K562 (cell line): ENCODE data around the gene TKT. TPM values are rescaled to one million over a fixed set of nuclear protein-coding genes. Genes with fewer than 3 reads are reported as not detected.

ENCODE experiments used
- ATAC-seq: fragments of 200-7000 bp; cut with Tn5 transposase; 3 replicates; pipeline ENCODE4 v1.9.1; 2020; ENCODE audit warnings: moderate library complexity
- BruUV-seq: library from RNA; stranded (reverse); fragments of 400-500 nt; replicated peaks from 2 replicates; lab custom pipeline; 2021; lab: Mats Ljungman, UMichigan
- CTCF ChIA-PET: fragments of 300-600 bp; formaldehyde crosslinking; extraction: SDS; loops from one replicate; lab custom pipeline; 2021; ENCODE audit warnings: low intra/inter-chr PET ratio; lab: Yijun Ruan, JAX
- POLR2A ChIA-PET: fragments of 300-600, 350-650 bp; sonication (Branson Sonifier 250); formaldehyde crosslinking; extraction: SDS; loops from one replicate; lab custom pipeline; 2021; ENCODE audit warnings: antibody characterized with exemption, inconsistent platforms; lab: Yijun Ruan, JAX
- DNase-seq, 4 experiments: peaks; one replicate each; pipeline versions ENCODE4 v3.0.0 to v3.0.0-alpha.2; 2011 to 2018; ENCODE audit warnings: low spot score in 3 of 4, mixed read lengths in 3 of 4; ENCODE audit errors: extremely low read depth in 1 of 4
- FAIRE-seq: peaks from 2 replicates; lab custom pipeline; 2011; peaks lifted over from hg19 to GRCh38; lab: Jason Lieb, UNC
- H2AFZ ChIP-seq: 2 replicates; pipeline ENCODE4 v1.6.0; 2011; ENCODE audit warnings: low read depth, low read length, control low read depth, inconsistent platforms
- H3K27ac ChIP-seq: fragments of 200-600 bp; 3 replicates; pipeline ENCODE4 v1.8.0; 2011; ENCODE audit warnings: low read depth, mild to moderate bottlenecking, control low read depth, inconsistent platforms, low read length, moderate library complexity, mixed read lengths; ENCODE audit errors: extremely low read depth
- H3K27me3 ChIP-seq, 2 experiments: fragments of 300-600 bp in 1 of 2; 2 replicates in 1 of 2; 3 replicates in 1 of 2; pipeline versions ENCODE4 v1.6.0 to v1.8.0; 2011; ENCODE audit warnings: inconsistent platforms in 2 of 2, low read length in 2 of 2, mild to moderate bottlenecking in 1 of 2, mixed read lengths in 1 of 2, moderate library complexity in 1 of 2; ENCODE audit not compliant: control insufficient read depth in 2 of 2, insufficient read depth in 2 of 2
- H3K36me3 ChIP-seq: fragments of 300-600 bp; 3 replicates; pipeline ENCODE4 v1.8.0; 2011; ENCODE audit warnings: mild to moderate bottlenecking, low read length, inconsistent platforms; ENCODE audit not compliant: control insufficient read depth, insufficient read depth
- H3K4me1 ChIP-seq, 2 experiments: fragments of 200-600 bp in 1 of 2; replicated peaks in 1 of 2; 2 replicates in 1 of 2; 3 replicates in 1 of 2; pipeline versions ENCODE4 v1.5.1 to v1.8.0; 2011; ENCODE audit warnings: inconsistent platforms in 2 of 2, low read length in 2 of 2, mild to moderate bottlenecking in 1 of 2, mixed read lengths in 1 of 2, moderate library complexity in 1 of 2; ENCODE audit not compliant: control insufficient read depth in 2 of 2, insufficient read depth in 2 of 2
- H3K4me2 ChIP-seq: 2 replicates; pipeline ENCODE4 v1.6.1; 2011; ENCODE audit warnings: low read length, control low read depth, inconsistent platforms, mixed read lengths; ENCODE audit not compliant: insufficient read depth
- H3K4me3 ChIP-seq: fragments of 200-600 bp; sonication (generic), shearing (Covaris generic); 2 replicates; pipeline ENCODE4 v1.5.1; 2016; ENCODE audit warnings: control low read depth, inconsistent platforms
- H3K79me2 ChIP-seq: fragments of 200-600 bp; 3 replicates; pipeline ENCODE4 v1.8.0; 2011; ENCODE audit warnings: low read length, inconsistent platforms; ENCODE audit not compliant: control insufficient read depth, insufficient read depth
- H3K9ac ChIP-seq, 2 experiments: 2 replicates each; pipeline versions ENCODE4 v1.6.0 to v1.6.1; 2011; ENCODE audit warnings: low read depth in 2 of 2, low read length in 2 of 2, control low read depth in 1 of 2, inconsistent platforms in 1 of 2, mild to moderate bottlenecking in 1 of 2, mixed read lengths in 1 of 2; ENCODE audit not compliant: insufficient read depth in 1 of 2
- H3K9me1 ChIP-seq: one replicate; pipeline ENCODE4 v1.6.0; 2011; ENCODE audit warnings: inconsistent platforms, mild to moderate bottlenecking, low read length, moderate library complexity; ENCODE audit not compliant: control insufficient read depth, insufficient read depth
- H3K9me3 ChIP-seq: replicated peaks from 2 replicates; pipeline ENCODE4 v1.5.1; 2011; ENCODE audit warnings: low read depth, low read length, inconsistent platforms; ENCODE audit not compliant: control insufficient read depth, insufficient read depth
- H4K20me1 ChIP-seq: replicated peaks from 2 replicates; pipeline ENCODE4 v1.6.1; 2011; ENCODE audit warnings: low read length, inconsistent platforms, mixed read lengths; ENCODE audit not compliant: control insufficient read depth, insufficient read depth
- ARNT ChIP-seq, 2 experiments: fragments of 450-650 bp; IDR thresholded peaks; 2 replicates each; pipeline ENCODE4 v1.6.1; 2016; ENCODE audit warnings: mild to moderate bottlenecking in 1 of 2
- ATF4 ChIP-seq: fragments of 450-650 bp; formaldehyde crosslinking; IDR thresholded peaks from 2 replicates; pipeline ENCODE4 v1.4.0; 2022; ENCODE audit warnings: mild to moderate bottlenecking, moderate library complexity
- CC2D1A ChIP-seq: fragments of 450-650 bp; IDR thresholded peaks from 2 replicates; pipeline ENCODE4 v1.6.1; 2017; ENCODE audit warnings: mild to moderate bottlenecking
- EP400 ChIP-seq: fragments of 450-650 bp; IDR thresholded peaks from 2 replicates; pipeline ENCODE4 v1.6.1; 2017; ENCODE audit warnings: antibody characterized with exemption, mild to moderate bottlenecking, moderate library complexity
- GTF2B ChIP-seq: IDR thresholded peaks from 2 replicates; pipeline ENCODE4 v1.6.1; 2011; ENCODE audit not compliant: insufficient read length; ENCODE audit errors: extremely low read depth
- MEF2A ChIP-seq: IDR thresholded peaks from 2 replicates; pipeline ENCODE4 v1.6.1; 2011; ENCODE audit warnings: low read depth, mild to moderate bottlenecking, low read length, moderate library complexity; ENCODE audit not compliant: control insufficient read depth
- NR2C1 ChIP-seq, 2 experiments: fragments of 450-650 bp; IDR thresholded peaks; 2 replicates each; pipeline ENCODE4 v1.6.1; 2017; ENCODE audit warnings: mild to moderate bottlenecking in 2 of 2, antibody characterized with exemption in 1 of 2, inconsistent platforms in 1 of 2, missing compliant biosample characterization in 1 of 2, missing genetic modification characterization in 1 of 2
- SNAPC5 ChIP-seq: fragments of 250-450 bp; sonication (Bioruptor Pico); IDR thresholded peaks from 2 replicates; pipeline ENCODE4 v1.8.0; 2021; ENCODE audit warnings: moderate library complexity, mild to moderate bottlenecking, inconsistent platforms
- SNIP1 ChIP-seq: fragments of 450-650 bp; IDR thresholded peaks from 2 replicates; pipeline ENCODE4 v1.7.1; 2017; ENCODE audit warnings: low read depth, mild to moderate bottlenecking
- TSC22D4 ChIP-seq: fragments of 450-650 bp; IDR thresholded peaks from 2 replicates; pipeline ENCODE4 v1.6.1; 2016; ENCODE audit warnings: missing genetic modification characterization, missing biosample characterization, control low read depth
- XRCC3 ChIP-seq: fragments of 450-650 bp; IDR thresholded peaks from 2 replicates; pipeline ENCODE4 v1.6.1; 2017; ENCODE audit warnings: mild to moderate bottlenecking, moderate library complexity
- YBX1 ChIP-seq: fragments of 450-650 bp; IDR thresholded peaks from 2 replicates; pipeline ENCODE4 v1.7.1; 2016; ENCODE audit warnings: mild to moderate bottlenecking
- ZBTB2 ChIP-seq: fragments of 450-650 bp; IDR thresholded peaks from 2 replicates; pipeline ENCODE4 v1.6.1; 2016; ENCODE audit warnings: antibody characterized with exemption
- ZNF436 ChIP-seq: fragments of 250-450, 450-650 bp; sonication (Bioruptor Pico); formaldehyde crosslinking; IDR thresholded peaks from 2 replicates; pipeline ENCODE4 v1.7.0; 2020; ENCODE audit warnings: mild to moderate bottlenecking
- ZNF644 ChIP-seq: fragments of 200-800 bp; sonication (Bioruptor generic); IDR thresholded peaks from 2 replicates; pipeline ENCODE4 v1.6.1; 2016; ENCODE audit warnings: low read depth, missing genetic modification characterization, missing compliant biosample characterization
- WGBS: fragments of 100-300 bp; shearing (Covaris generic); methylation state at CpG from one replicate; pipeline ENCODE4 v1.1.6; 2016; ENCODE audit warnings: low coverage, mixed read lengths; ENCODE audit not compliant: insufficient coverage; ENCODE audit errors: missing lambda C conversion rate; 5-methylcytosine and 5-hydroxymethylcytosine counted together
- in situ Hi-C: fragments of 300-500 bp; cut with MboI; formaldehyde crosslinking; loops from 4 replicates; pipeline ENCODE4 v1.15.0; 2018; ENCODE audit warnings: inconsistent platforms, mixed read lengths
- intact Hi-C: fragments of 100-400 bp; cut with micrococcal nuclease; formaldehyde crosslinking; loops from 2 replicates; pipeline ENCODE4 v1.14.2; 2022
- polyA plus RNA-seq, 8 experiments: library from polyadenylated mRNA; depleted of rRNA in 4 of 8; stranded (reverse) in 5 of 8; unstranded in 3 of 8; fragments of >200 nt; fragmentation: Nextera tagmentation in 2 of 8; fragmentation: Illumina TruSeq in 1 of 8; extraction: Ambion mirVana in 2 of 8; extraction: Trizol in 1 of 8; gene quantifications; 2 replicates each; pipeline versions ENCODE4 v1.2.1 to v1.2.3, GENCODE V29; 2011 to 2014; ENCODE audit warnings: inconsistent platforms in 1 of 8, missing spikeins in 1 of 8
- total RNA-seq, 7 experiments: library from RNA; depleted of rRNA in 6 of 7; stranded (reverse); fragments of >200 nt in 6 of 7; fragmentation: Illumina TruSeq in 2 of 7; extraction: Trizol in 2 of 7; gene quantifications; 2 replicates each; pipeline versions ENCODE4 v1.2.1 to v1.2.3, GENCODE V29; 2011 to 2021; ENCODE audit warnings: low replicate concordance in 1 of 7

TKT gene
- total and polyA plus RNA-seq, 9 of the 15 experiments (the other 6 are each of a cell fraction or from before 2014, with no cell fraction given), result 58.1 to 401 (median 187) TPM

GRCh38 chr3:53217175-53217574 is 38.6 kb downstream of the TKT start:
- in situ Hi-C loops (no loop called here), intact Hi-C loops (no loop called here)
- BruUV-seq, result no TSS peak
- Histone ChIP-seq H3K79me2 (no peaks in the 10 kb centered on the region), H3K9me3 (no peaks in the 10 kb centered on the region), H4K20me1 (peaks cover 3% of the 10 kb centered on the region), H3K4me2 (no peak overlapping the region), H3K36me3 (no peaks in the 10 kb centered on the region)
- FAIRE-seq (no peak), ATAC-seq (no peak)
- TF ChIP-seq SNIP1 (no peak), SNAPC5 (CRISPR knock-in tag) (no peak), EP400 (no peak), MEF2A (no peak), ZBTB2 (no peak), CC2D1A (no peak), YBX1 (no peak), ZNF644 (no peak), TSC22D4 (no peak), ARNT (IDR thresholded peaks at IDR 0.05) (no peak), XRCC3 (no peak), GTF2B (no peak), ZNF436 (CRISPR knock-in tag) (no peak), NR2C1 (IDR thresholded peaks at IDR 0.05) (no peak), NR2C1 (tag; IDR thresholded peaks at IDR 0.05) (no peak), ATF4 (CRISPR knock-in tag) (no peak)
- TF ChIP-seq, all 486 proteins: peak for 0
- Histone ChIP-seq H3K9ac (no peak overlapping the region), H3K27ac (no peak overlapping the region), H3K4me1 (no peaks in the 10 kb centered on the region), H3K27me3 (no peaks in the 10 kb centered on the region), H3K9me1 (no peaks in the 10 kb centered on the region), H2AFZ (no peak overlapping the region), H3K4me3 (no peak overlapping the region)
- WGBS, result 81% methylated on average over 1 of the region's 2 CpGs
- DNase-seq, result no peak
- POLR2A ChIA-PET, result interaction anchor here (0.7 kb wide), 1 partner anchor 10 kb away, joined by 3 read pairs; no protein-coding TSS in a partner anchor
- CTCF ChIA-PET, result no interaction called here
